Stimulated activated CD4-positive, alpha-beta T cell treated with anti-CD3 and anti-CD28 coated beads, Interleukin-12 subunit alpha, Interleukin-12 subunit beta, amount 100 ng/mL, for 48 hours (primary cell): Measurements from ENCODE around the gene PAK2.
"Not testable (repeated sequence)": the region's sequence is repeated elsewhere in the genome, so short reads cannot be mapped to it uniquely, and the experiment has no call there.

Experiments used
- DNase-seq, 3 donors: peaks; one replicate each; pipeline ENCODE4 v3.0.0-alpha.2; 2020; ENCODE audit warnings: low read depth in 2 of 3, low spot score in 1 of 3

The PAK2 gene

GRCh38 chr3:196739671-196740480 lies at the start of gene PAK2:
PAK2 (plus strand) TSS chr3:196739857; CDS start chr3:196782647, 42,790 bp downstream.
- peak; percentile 73 to 89 (median 79) for DNase-seq

GRCh38 chr3:196689941-196690660 lies 49.6 kb upstream of the PAK2 start:
- no peak for DNase-seq

GRCh38 chr3:196691386-196691785 lies 48.3 kb upstream of the PAK2 start:
- DNase-seq, result no peak

GRCh38 chr3:196694202-196694638 lies 45.4 kb upstream of the PAK2 start:
- no peak for DNase-seq

GRCh38 chr3:196694941-196695848 lies 44.5 kb upstream of the PAK2 start:
- DNase-seq, result peak in 1 of 3 donors; percentile 11

- no peak for DNase-seq
Measured at GRCh38 chr3:196695849-196696226, 43.8 kb upstream of the PAK2 start.

- DNase-seq, result no peak
Measured at GRCh38 chr3:196697270-196697669, 42.4 kb upstream of the PAK2 start.

GRCh38 chr3:196699749-196700148 lies 39.9 kb upstream of the PAK2 start:
- DNase-seq, result no peak

- DNase-seq, result no peak
Measured at GRCh38 chr3:196700801-196701200, 38.9 kb upstream of the PAK2 start.

GRCh38 chr3:196706327-196706726 lies 33.3 kb upstream of the PAK2 start:
- no peak for DNase-seq

GRCh38 chr3:196706731-196707130 lies 32.9 kb upstream of the PAK2 start:
- DNase-seq, result no peak

GRCh38 chr3:196707566-196707965 lies 32.1 kb upstream of the PAK2 start:
- no peak for DNase-seq

GRCh38 chr3:196708467-196708866 lies 31.2 kb upstream of the PAK2 start:
- DNase-seq, result no peak

- peak; percentile 72 to 83 (median 76) for DNase-seq
Measured at GRCh38 chr3:196711838-196712513, 27.7 kb upstream of the PAK2 start, which contains the start of the genes CEP19 and PIGX. CEP19 (minus strand) TSS chr3:196712250; CDS start chr3:196708657, 3,593 bp downstream. PIGX (plus strand) TSS chr3:196712377.

GRCh38 chr3:196712514-196713413 lies 26.9 kb upstream of the PAK2 start:
- peak in 2 of 3 donors; percentile 44 to 59 for DNase-seq

GRCh38 chr3:196717162-196717561 lies 22.5 kb upstream of the PAK2 start:
- not testable (repeated sequence) for DNase-seq

GRCh38 chr3:196721097-196721496 lies 18.6 kb upstream of the PAK2 start:
- no peak for DNase-seq

GRCh38 chr3:196726788-196727675 lies 12.6 kb upstream of the PAK2 start:
- no peak for DNase-seq
